GM12873 (cell line): ENCODE measurements around the gene WDR45.
A peak's percentile ranks its signal among the peaks of the same experiment; 100 is the strongest.

Source experiments
- CTCF ChIP-seq: IDR thresholded peaks from 2 replicates; pipeline ENCODE4 v1.5.1; 2012; ENCODE audit warnings: low read depth, mild to moderate bottlenecking, moderate library complexity, low read length, control low read depth; ENCODE audit not compliant: insufficient read depth; ENCODE audit errors: missing control alignments

WDR45 gene

DNA sequence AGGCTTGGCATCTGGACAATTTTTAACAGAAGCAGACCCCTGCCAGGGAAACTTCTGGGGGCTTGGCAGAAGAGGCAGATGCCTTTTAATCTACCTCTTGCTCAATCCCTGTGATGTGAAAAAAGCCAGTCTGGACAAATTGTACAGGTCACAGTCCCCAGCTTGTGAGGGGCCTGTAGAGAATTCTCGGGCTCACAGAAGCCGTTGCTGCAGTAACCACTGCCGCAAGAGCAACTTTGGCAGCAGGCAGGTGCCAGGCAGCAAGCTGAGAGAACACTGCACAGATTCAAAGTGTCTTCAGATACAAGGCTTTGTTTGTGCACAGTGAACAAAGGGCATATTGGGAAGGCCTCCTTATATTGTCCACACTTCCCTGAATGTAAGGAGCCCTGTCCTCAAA is 32.1 kb upstream of the WDR45 start:
- no peak for TF ChIP-seq CTCF

GRCh38 chrX:49110417-49110816 is 30.7 kb upstream of the WDR45 start:
- no peak for TF ChIP-seq CTCF

DNA sequence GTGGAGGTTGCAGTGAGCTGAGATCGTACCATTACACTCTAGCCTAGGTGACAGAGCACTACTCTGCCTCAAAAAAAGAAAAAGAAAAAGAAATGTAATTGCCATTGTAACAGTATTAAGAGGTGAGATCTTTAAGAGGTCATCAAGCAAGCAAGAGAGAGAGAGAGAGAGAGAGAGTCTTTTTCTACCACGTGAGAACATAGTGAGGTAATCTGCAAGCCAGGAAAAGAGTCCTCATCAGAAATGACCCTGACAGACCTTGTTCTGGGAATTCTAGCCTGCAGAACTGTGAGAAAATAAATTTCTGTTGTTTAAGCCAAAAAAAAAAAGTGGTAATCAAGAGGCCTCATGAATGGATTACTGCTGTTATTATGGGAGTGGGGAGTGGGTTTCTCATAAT is 29.0 kb upstream of the WDR45 start:
- no peak for TF ChIP-seq CTCF

GRCh38 chrX:49106930-49107329 is 27.2 kb upstream of the WDR45 start:
- TF ChIP-seq CTCF = peak; percentile 50

DNA sequence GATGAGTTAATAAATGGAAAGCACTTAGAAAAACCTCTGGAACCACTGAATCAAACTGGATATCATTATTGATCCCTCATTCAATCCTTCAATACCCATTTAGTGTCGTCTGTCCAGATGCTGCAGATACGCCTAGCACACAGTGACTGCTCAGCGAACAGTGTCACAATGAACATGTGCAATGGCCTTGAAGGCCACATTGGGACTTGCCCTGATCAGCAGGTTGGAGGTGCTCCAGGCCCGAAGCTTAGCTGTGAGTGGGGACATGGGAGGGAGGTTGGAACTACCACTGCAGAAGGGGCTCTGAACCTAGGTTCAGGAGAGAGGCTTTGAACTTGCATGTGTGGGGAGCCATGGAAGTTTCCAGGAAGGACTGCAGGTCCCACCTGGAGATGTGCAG is 26.6 kb upstream of the WDR45 start:
- TF ChIP-seq CTCF = no peak

GRCh38 chrX:49103637-49104036 is 23.9 kb upstream of the WDR45 start:
- TF ChIP-seq CTCF = no peak

GRCh38 chrX:49102190-49102589 is 22.5 kb upstream of the WDR45 start:
- TF ChIP-seq CTCF = no peak

GRCh38 chrX:49101629-49101984 is 21.9 kb upstream of the WDR45 start:
- TF ChIP-seq CTCF = no peak
